ENCODE measurements around the gene SLX4IP.

SLX4IP gene

DNA sequence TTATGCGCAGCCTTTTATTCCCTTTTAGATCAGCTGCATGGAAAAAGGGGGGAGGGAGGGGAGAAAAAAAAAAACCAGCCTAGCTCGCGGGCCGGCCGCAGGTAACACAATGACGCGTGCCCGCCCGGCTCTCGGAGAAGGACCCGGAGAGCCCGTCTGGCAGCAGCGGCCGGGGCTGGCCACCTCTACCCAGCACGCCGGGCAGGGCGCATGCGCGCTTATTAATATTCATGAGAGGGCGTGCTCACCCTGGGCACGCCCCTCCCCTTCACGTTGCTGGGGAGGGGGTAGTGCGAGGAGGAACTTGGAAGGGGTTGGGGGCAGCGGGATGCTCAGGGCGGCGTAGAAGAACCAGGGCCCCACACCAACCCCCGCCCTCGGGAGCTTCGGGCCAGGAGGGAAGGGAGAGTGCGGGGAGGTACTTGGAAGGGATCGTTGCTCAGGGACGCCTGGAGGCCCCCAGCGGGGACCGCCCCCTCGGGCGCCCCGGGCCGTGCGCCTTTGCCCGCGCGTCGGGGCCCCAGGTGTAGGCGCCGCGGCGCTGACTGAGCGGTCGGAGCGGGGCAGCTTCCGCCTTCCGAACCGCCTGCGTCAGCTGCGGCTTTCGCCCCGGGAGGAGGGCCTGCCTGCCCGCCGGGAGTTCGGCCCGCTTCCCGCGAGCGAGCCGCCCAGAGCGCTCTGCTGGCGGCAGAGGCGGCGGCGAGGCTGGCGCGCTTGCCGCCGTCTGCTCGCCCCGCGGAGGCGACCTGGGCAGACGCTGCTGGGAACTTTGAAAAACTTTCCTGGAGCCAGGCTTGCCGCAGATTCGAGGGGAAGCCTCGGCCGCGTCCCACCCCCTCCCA is 239.0 kb downstream of the SLX4IP start, which contains the start of gene JAG1:
Gene JAG1, minus strand, starts transcription at position 158 of the 842 bp plus-strand sequence. CDS start 469 bp downstream, outside the sequence.
- no peaks in the 10 kb centered on the region for H3K9me3 ChIP-seq (ENCODE audit: control insufficient read depth, insufficient read depth, low read length)
- no peaks in the 10 kb centered on the region for H3K36me3 ChIP-seq (ENCODE audit: control insufficient read depth, insufficient read depth, low read length)
- H3K4me1 ChIP-seq (ENCODE audit: control insufficient read depth, insufficient read depth, low read length) = peaks cover 30% of the 10 kb centered on the region
- peaks cover 12% of the 10 kb centered on the region; the same call in 1 of the 2 replicates for H3K27me3 ChIP-seq (ENCODE audit: control insufficient read depth, insufficient read depth, low read length)
- H3K4me3 ChIP-seq (ENCODE audit: low read depth, low read length) = peak within 1 kb of the TSS; percentile 78
- peak within 1 kb of the TSS; percentile 91 for H3K27ac ChIP-seq (ENCODE audit: low read depth, low read length)
- peak within 1 kb of the TSS; percentile 85 for H3K9ac ChIP-seq (ENCODE audit: low read depth, low read length)

DNA sequence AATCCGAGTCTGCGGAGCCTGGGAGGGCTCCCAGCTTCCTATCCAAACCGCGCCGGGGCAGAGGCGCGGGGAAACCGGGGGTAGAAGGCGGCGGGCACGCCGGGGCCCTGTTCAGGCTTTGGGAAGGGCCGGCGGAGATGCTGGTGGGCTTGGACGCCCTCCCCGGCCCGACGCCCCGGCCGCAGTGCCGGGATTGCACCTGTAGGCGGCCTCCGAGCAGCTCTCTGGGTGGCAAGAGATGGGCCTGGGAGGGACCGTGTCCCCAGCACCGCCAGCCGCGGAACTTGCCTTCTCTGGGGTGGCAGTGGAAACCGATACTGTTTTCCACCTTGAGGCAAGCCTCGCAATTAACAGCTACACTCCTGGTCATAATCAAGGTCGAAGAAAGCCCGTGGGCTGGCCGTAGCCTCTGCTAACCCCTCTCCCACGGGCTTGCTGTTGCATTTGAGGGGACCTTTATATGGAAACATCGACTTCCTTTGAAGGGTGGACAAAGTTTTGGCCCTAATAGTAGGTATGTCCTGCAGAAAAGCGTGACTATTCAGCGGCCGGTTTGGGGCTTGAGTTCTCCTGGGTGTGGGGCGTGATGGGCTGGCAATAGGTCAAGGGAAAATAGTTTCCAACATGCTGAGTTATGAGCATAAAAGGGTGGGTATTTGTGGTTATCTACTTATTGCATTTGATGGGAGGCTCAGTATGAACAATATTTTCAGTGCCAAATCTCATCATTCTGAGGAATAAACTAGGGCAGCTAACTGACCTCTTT is 239.8 kb downstream of the SLX4IP start:
- Histone ChIP-seq H3K27me3 (ENCODE audit: control insufficient read depth, insufficient read depth, low read length) (peaks cover 12% of the 10 kb centered on the region; the same call in 1 of the 2 replicates), H3K9ac (ENCODE audit: low read depth, low read length) (peak overlapping the region; percentile 85), H3K4me1 (ENCODE audit: control insufficient read depth, insufficient read depth, low read length) (peaks cover 26% of the 10 kb centered on the region), H3K36me3 (ENCODE audit: control insufficient read depth, insufficient read depth, low read length) (no peaks in the 10 kb centered on the region), H3K9me3 (ENCODE audit: control insufficient read depth, insufficient read depth, low read length) (no peaks in the 10 kb centered on the region), H3K27ac (ENCODE audit: low read depth, low read length) (peak overlapping the region; percentile 91), H3K4me3 (ENCODE audit: low read depth, low read length) (peak overlapping the region; percentile 78)

DNA sequence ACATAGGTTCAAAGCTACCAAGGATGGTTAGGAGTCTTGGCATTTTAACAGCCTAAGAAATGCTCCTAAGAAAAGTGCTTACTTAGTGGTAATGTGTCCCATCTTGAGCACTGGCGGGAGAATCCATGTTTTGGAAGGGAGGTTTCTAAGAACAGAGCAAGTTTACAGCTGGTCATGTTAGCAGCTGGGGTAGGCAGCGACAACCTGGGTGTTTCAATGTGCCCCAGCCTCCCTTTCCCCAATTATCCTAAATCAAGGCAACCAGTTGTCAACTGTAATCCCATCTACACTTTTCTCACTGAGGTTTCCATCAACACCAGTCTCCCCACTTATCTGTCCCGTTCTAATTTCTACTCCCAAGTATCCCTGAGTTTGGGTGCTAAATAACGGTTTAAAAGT is 240.3 kb downstream of the SLX4IP start:
- Histone ChIP-seq H3K4me1 (ENCODE audit: control insufficient read depth, insufficient read depth, low read length) (peaks cover 20% of the 10 kb centered on the region), H3K4me3 (ENCODE audit: low read depth, low read length) (peak overlapping the region; percentile 78), H3K9me3 (ENCODE audit: control insufficient read depth, insufficient read depth, low read length) (no peaks in the 10 kb centered on the region), H3K36me3 (ENCODE audit: control insufficient read depth, insufficient read depth, low read length) (no peaks in the 10 kb centered on the region), H3K27me3 (ENCODE audit: control insufficient read depth, insufficient read depth, low read length) (peaks cover 12% of the 10 kb centered on the region; the same call in 1 of the 2 replicates), H3K9ac (ENCODE audit: low read depth, low read length) (no peak overlapping the region), H3K27ac (ENCODE audit: low read depth, low read length) (no peak overlapping the region)

DNA sequence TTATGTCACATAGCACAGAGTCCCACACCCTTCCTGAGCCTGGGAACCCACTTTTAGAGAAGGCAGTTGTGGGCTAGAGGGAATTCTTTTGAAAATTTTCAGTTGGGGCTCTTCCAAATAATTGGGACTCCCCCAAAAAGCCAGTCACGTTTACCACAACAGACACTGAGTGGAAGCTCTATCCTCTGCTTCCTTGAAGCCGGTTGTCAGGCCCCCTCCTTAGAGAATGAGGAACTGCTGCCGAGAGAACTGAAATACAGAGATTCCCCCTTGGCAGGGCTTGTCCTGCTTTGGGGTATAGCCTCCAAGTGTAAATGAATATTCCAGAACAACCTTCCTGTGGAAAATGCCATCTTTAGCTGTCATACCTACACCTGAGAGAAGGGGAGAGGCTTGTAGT is 241.4 kb downstream of the SLX4IP start:
- H3K9me3 ChIP-seq (ENCODE audit: control insufficient read depth, insufficient read depth, low read length) = no peaks in the 10 kb centered on the region
- H3K36me3 ChIP-seq (ENCODE audit: control insufficient read depth, insufficient read depth, low read length) = no peaks in the 10 kb centered on the region
- H3K4me1 ChIP-seq (ENCODE audit: control insufficient read depth, insufficient read depth, low read length) = peaks cover 10% of the 10 kb centered on the region
- H3K27ac ChIP-seq (ENCODE audit: low read depth, low read length) = no peak overlapping the region
- no peak overlapping the region for H3K4me3 ChIP-seq (ENCODE audit: low read depth, low read length)
- H3K27me3 ChIP-seq (ENCODE audit: control insufficient read depth, insufficient read depth, low read length) = peaks cover 11% of the 10 kb centered on the region; the same call in 1 of the 2 replicates
- H3K9ac ChIP-seq (ENCODE audit: low read depth, low read length) = no peak overlapping the region
